ENCODE results near the gene CAPN8.

CAPN8 gene

DNA sequence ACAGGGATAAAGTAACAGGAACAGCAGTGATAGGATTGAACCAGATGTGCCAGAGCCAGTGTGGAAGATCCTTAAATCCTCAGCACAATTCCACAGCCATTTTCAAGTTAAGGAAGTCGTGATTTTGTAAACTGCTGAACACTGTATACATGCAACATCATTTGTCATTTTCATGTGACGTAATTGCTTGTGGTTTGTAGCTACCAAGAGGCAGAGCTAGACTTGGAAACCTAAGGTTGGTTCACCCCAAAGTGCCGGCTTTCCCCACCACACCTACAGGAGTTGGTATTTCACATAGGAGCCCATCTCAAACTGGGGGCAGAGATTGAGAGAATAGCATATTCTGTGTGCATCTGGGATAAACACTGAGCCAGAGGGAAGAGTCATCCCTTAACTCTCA, 113.9 kb downstream of the CAPN8 start:
- no peak overlapping the region for H3K4me2 ChIP-seq (ENCODE audit: insufficient read depth, low read length)
- H3K4me1 ChIP-seq (ENCODE audit: insufficient read depth, low read length), result no peaks in the 10 kb centered on the region
- no peaks in the 10 kb centered on the region for H3K36me3 ChIP-seq (ENCODE audit: insufficient read depth, low read length)
- no peak overlapping the region for H2AFZ ChIP-seq (ENCODE audit: low read depth, low read length)
- H3K9ac ChIP-seq (ENCODE audit: low read depth, low read length), result no peak overlapping the region
- H3K27ac ChIP-seq (ENCODE audit: low read length), result no peak overlapping the region
- H3K4me3 ChIP-seq (ENCODE audit: low read depth in 1 of 2, low read length in 2 of 2), result no peak overlapping the region
- ATAC-seq (ENCODE audit: insufficient read depth, low read depth) (no peak), DNase-seq (no peak)
- H4K20me1 ChIP-seq (ENCODE audit: insufficient read depth, low read length), result 0 out of 2 replicates have a peak, but pooled peaks cover 2% of the 10 kb centered on the region
- no peaks in the 10 kb centered on the region for H3K27me3 ChIP-seq (ENCODE audit: insufficient read depth, low read length, poor library complexity)
- TF ChIP-seq, protein P1, sequence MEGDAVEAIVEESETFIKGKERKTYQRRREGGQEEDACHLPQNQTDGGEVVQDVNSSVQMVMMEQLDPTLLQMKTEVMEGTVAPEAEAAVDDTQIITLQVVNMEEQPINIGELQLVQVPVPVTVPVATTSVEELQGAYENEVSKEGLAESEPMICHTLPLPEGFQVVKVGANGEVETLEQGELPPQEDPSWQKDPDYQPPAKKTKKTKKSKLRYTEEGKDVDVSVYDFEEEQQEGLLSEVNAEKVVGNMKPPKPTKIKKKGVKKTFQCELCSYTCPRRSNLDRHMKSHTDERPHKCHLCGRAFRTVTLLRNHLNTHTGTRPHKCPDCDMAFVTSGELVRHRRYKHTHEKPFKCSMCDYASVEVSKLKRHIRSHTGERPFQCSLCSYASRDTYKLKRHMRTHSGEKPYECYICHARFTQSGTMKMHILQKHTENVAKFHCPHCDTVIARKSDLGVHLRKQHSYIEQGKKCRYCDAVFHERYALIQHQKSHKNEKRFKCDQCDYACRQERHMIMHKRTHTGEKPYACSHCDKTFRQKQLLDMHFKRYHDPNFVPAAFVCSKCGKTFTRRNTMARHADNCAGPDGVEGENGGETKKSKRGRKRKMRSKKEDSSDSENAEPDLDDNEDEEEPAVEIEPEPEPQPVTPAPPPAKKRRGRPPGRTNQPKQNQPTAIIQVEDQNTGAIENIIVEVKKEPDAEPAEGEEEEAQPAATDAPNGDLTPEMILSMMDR (IDR thresholded peaks at IDR 0.05; ENCODE audit: borderline replicate concordance, extremely low read depth, low read length, poor library complexity, severe bottlenecking), result no peak
- TF ChIP-seq EZH2 (IDR thresholded peaks at IDR 0.05; ENCODE audit: borderline replicate concordance, low read depth, low read length, severe bottlenecking), result no peak
- H3K9me3 ChIP-seq (ENCODE audit: insufficient read depth, low read length, severe bottlenecking), result no peaks in the 10 kb centered on the region
- H3K79me2 ChIP-seq (ENCODE audit: insufficient read depth, low read length), result no peaks in the 10 kb centered on the region

- TF ChIP-seq EZH2 (IDR thresholded peaks at IDR 0.05; ENCODE audit: borderline replicate concordance, low read depth, low read length, severe bottlenecking), result no peak
- TF ChIP-seq, protein P1 (IDR thresholded peaks at IDR 0.05; ENCODE audit: borderline replicate concordance, extremely low read depth, low read length, poor library complexity, severe bottlenecking), result peak; percentile 11
- Histone ChIP-seq H3K9ac (ENCODE audit: low read depth, low read length) (no peak overlapping the region), H3K27me3 (ENCODE audit: insufficient read depth, low read length, poor library complexity) (no peaks in the 10 kb centered on the region), H3K36me3 (ENCODE audit: insufficient read depth, low read length) (no peaks in the 10 kb centered on the region), H3K4me1 (ENCODE audit: insufficient read depth, low read length) (no peaks in the 10 kb centered on the region), H3K27ac (ENCODE audit: low read length) (no peak overlapping the region), H3K4me2 (ENCODE audit: insufficient read depth, low read length) (no peak overlapping the region), H3K9me3 (ENCODE audit: insufficient read depth, low read length, severe bottlenecking) (no peaks in the 10 kb centered on the region), H4K20me1 (ENCODE audit: insufficient read depth, low read length) (0 out of 2 replicates have a peak, but pooled peaks cover 2% of the 10 kb centered on the region), H2AFZ (ENCODE audit: low read depth, low read length) (no peak overlapping the region), H3K4me3 (ENCODE audit: low read depth in 1 of 2, low read length in 2 of 2) (no peak overlapping the region), H3K79me2 (ENCODE audit: insufficient read depth, low read length) (no peaks in the 10 kb centered on the region)
- DNase-seq, result no peak
- ATAC-seq (ENCODE audit: insufficient read depth, low read depth), result no peak
Measured at GRCh38 chr1:223549740-223550139, 115.8 kb downstream of the CAPN8 start.

GRCh38 chr1:223547316-223548114, 118.0 kb downstream of the CAPN8 start:
- no peaks in the 10 kb centered on the region for H3K9me3 ChIP-seq (ENCODE audit: insufficient read depth, low read length, severe bottlenecking)
- H2AFZ ChIP-seq (ENCODE audit: low read depth, low read length), result no peak overlapping the region
- H3K9ac ChIP-seq (ENCODE audit: low read depth, low read length), result no peak overlapping the region
- no peaks in the 10 kb centered on the region for H3K27me3 ChIP-seq (ENCODE audit: insufficient read depth, low read length, poor library complexity)
- DNase-seq (no peak), ATAC-seq (ENCODE audit: insufficient read depth, low read depth) (no peak)
- H3K79me2 ChIP-seq (ENCODE audit: insufficient read depth, low read length), result no peaks in the 10 kb centered on the region
- H4K20me1 ChIP-seq (ENCODE audit: insufficient read depth, low read length), result 0 out of 2 replicates have a peak, but pooled peaks cover 2% of the 10 kb centered on the region
- no peak overlapping the region for H3K27ac ChIP-seq (ENCODE audit: low read length)
- TF ChIP-seq, protein P1 (IDR thresholded peaks at IDR 0.05; ENCODE audit: borderline replicate concordance, extremely low read depth, low read length, poor library complexity, severe bottlenecking), result no peak
- no peak for TF ChIP-seq EZH2 (IDR thresholded peaks at IDR 0.05; ENCODE audit: borderline replicate concordance, low read depth, low read length, severe bottlenecking)
- no peak overlapping the region for H3K4me2 ChIP-seq (ENCODE audit: insufficient read depth, low read length)
- H3K36me3 ChIP-seq (ENCODE audit: insufficient read depth, low read length), result no peaks in the 10 kb centered on the region
- no peak overlapping the region for H3K4me3 ChIP-seq (ENCODE audit: low read depth in 1 of 2, low read length in 2 of 2)
- H3K4me1 ChIP-seq (ENCODE audit: insufficient read depth, low read length), result no peaks in the 10 kb centered on the region

Measured in DND-41 (cell line).